Neuron (in vitro differentiated cells): ENCODE data around the gene PLAAT5.
"Not testable (repeated sequence)": the region's sequence is repeated elsewhere in the genome, so short reads cannot be mapped to it uniquely, and the experiment has no call there.

Experiments used
- H2AFZ ChIP-seq: one replicate; pipeline ENCODE4 v1.6.1; 2013; ENCODE audit warnings: low read depth, mild to moderate bottlenecking, inconsistent platforms, low read length, moderate library complexity
- H3K27me3 ChIP-seq: one replicate; pipeline ENCODE4 v1.6.1; 2013; ENCODE audit warnings: low read length; ENCODE audit not compliant: insufficient read depth
- H3K36me3 ChIP-seq: one replicate; pipeline ENCODE4 v1.6.1; 2013; ENCODE audit warnings: low read length; ENCODE audit not compliant: insufficient read depth
- H3K4me1 ChIP-seq: one replicate; pipeline ENCODE4 v1.6.1; 2013; ENCODE audit warnings: low read length; ENCODE audit not compliant: insufficient read depth
- H3K4me3 ChIP-seq: 2 replicates; pipeline ENCODE4 v1.5.1; 2013; ENCODE audit warnings: mild to moderate bottlenecking, low read length, moderate library complexity
- H3K9me3 ChIP-seq: one replicate; pipeline ENCODE4 v1.6.1; 2013; ENCODE audit warnings: low read length

The PLAAT5 gene

GRCh38 chr11:63445118-63445517, 45.8 kb downstream of the PLAAT5 start:
- Histone ChIP-seq H3K36me3 (no peaks in the 10 kb centered on the region), H3K4me3 (no peak overlapping the region), H3K9me3 (no peaks in the 10 kb centered on the region), H3K4me1 (no peaks in the 10 kb centered on the region), H2AFZ (no peak overlapping the region), H3K27me3 (no peaks in the 10 kb centered on the region)

GRCh38 chr11:63444160-63444559, 46.8 kb downstream of the PLAAT5 start:
- Histone ChIP-seq H3K9me3 (no peaks in the 10 kb centered on the region), H3K36me3 (no peaks in the 10 kb centered on the region), H3K27me3 (no peaks in the 10 kb centered on the region), H3K4me3 (no peak overlapping the region), H2AFZ (no peak overlapping the region), H3K4me1 (no peaks in the 10 kb centered on the region)

GRCh38 chr11:63443714-63444113, 47.3 kb downstream of the PLAAT5 start:
- H3K27me3 ChIP-seq = no peaks in the 10 kb centered on the region
- no peaks in the 10 kb centered on the region for H3K9me3 ChIP-seq
- no peak overlapping the region for H2AFZ ChIP-seq
- no peaks in the 10 kb centered on the region for H3K36me3 ChIP-seq
- H3K4me1 ChIP-seq = no peaks in the 10 kb centered on the region
- H3K4me3 ChIP-seq = no peak overlapping the region

GRCh38 chr11:63435831-63436230, 55.1 kb downstream of the PLAAT5 start:
- H3K4me1 ChIP-seq, H3K36me3 ChIP-seq, H3K4me3 ChIP-seq, H3K9me3 ChIP-seq, H3K27me3 ChIP-seq, H2AFZ ChIP-seq: not testable (repeated sequence)

- H2AFZ ChIP-seq, H3K4me3 ChIP-seq, H3K36me3 ChIP-seq: not testable (repeated sequence)
Observed at GRCh38 chr11:63435351-63435750, 55.6 kb downstream of the PLAAT5 start.

GRCh38 chr11:63430731-63431130, 60.2 kb downstream of the PLAAT5 start:
- not testable (repeated sequence) for H3K36me3 ChIP-seq, H3K4me1 ChIP-seq, H2AFZ ChIP-seq, H3K4me3 ChIP-seq, H3K27me3 ChIP-seq, H3K9me3 ChIP-seq

More at GRCh38 chr11:63435351-63435750, 55.6 kb downstream of the PLAAT5 start:
- not testable (repeated sequence) for H3K27me3 ChIP-seq, H3K9me3 ChIP-seq, H3K4me1 ChIP-seq

- no peaks in the 10 kb centered on the region for H3K9me3 ChIP-seq
- no peaks in the 10 kb centered on the region for H3K27me3 ChIP-seq
Observed at GRCh38 chr11:63427971-63428508, 62.9 kb downstream of the PLAAT5 start.

GRCh38 chr11:63417174-63417852, 73.7 kb downstream of the PLAAT5 start:
- Histone ChIP-seq H3K27me3 (no peaks in the 10 kb centered on the region), H3K36me3 (no peaks in the 10 kb centered on the region), H3K4me3 (no peak overlapping the region), H3K4me1 (no peaks in the 10 kb centered on the region), H2AFZ (no peak overlapping the region), H3K9me3 (no peaks in the 10 kb centered on the region)

More at GRCh38 chr11:63427971-63428508, 62.9 kb downstream of the PLAAT5 start:
- no peak overlapping the region for H3K4me3 ChIP-seq
- no peak overlapping the region for H2AFZ ChIP-seq
- H3K4me1 ChIP-seq = no peaks in the 10 kb centered on the region
- H3K36me3 ChIP-seq = no peaks in the 10 kb centered on the region
